ENCODE results near the gene AUTS2.

- TF ChIP-seq POLR2AphosphoS5 (IDR thresholded peaks at IDR 0.05) = no peak
- TF ChIP-seq CTCF (IDR thresholded peaks at IDR 0.05) = no peak
These were observed 931.8 kb downstream of the AUTS2 start for GRCh38 chr7:70529914-70530585.

Measured in breast epithelium (tissue), 3 donors.